ENCODE results near the gene ZNF185. TPM values are rescaled to one million over a fixed set of nuclear protein-coding genes. Genes with fewer than 3 reads are reported as not detected.
A peak's percentile ranks its signal among the peaks of the same experiment; 100 is the strongest.

ZNF185 gene
- total RNA-seq, 1 experiment from 2014 or later, result 4.0 TPM

DNA sequence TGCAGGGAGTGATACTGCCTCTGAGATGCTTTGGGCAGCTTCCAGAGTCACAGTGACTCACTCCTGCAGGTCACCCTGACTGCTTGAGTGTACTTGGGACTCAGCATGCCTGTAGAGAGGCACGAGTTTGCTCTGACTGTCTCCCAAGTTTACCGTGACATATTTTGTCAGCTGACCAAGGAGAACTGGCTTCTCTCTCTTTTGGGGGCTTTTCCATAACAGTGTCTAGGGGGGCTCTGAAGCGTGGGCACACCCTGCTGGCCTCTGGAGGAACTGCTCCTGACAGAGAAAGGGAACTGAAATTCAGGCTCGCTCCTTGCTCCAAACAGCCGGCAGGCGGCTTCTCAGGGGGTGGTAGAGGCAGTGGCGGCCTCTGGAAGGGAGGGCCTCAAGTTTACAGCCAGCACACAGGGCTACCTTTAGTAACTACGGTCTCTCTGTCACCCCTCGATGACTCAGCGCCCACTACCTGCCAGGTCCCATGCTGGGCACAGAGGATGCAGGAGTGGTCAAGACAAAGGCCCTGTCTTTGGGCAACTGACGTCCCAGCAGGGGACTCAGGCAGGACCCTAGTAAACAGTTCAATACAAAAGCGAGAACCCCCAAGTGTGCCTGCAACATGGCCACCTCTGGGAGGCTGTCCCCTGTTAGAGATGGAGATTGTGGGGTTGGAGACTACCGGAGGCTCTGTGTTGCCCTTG, 17.8 kb downstream of the ZNF185 start:
- DNase-seq (ENCODE audit: low spot score), result peak; percentile 34

- DNase-seq (ENCODE audit: low spot score), result no peak
Observed at GRCh38 chrX:152917656-152918579, 20.1 kb downstream of the ZNF185 start.

- DNase-seq (ENCODE audit: low spot score), result no peak
Observed at GRCh38 chrX:152918707-152919106, 20.8 kb downstream of the ZNF185 start.

GRCh38 chrX:152923599-152923998, 25.7 kb downstream of the ZNF185 start:
- DNase-seq (ENCODE audit: low spot score), result no peak

DNA sequence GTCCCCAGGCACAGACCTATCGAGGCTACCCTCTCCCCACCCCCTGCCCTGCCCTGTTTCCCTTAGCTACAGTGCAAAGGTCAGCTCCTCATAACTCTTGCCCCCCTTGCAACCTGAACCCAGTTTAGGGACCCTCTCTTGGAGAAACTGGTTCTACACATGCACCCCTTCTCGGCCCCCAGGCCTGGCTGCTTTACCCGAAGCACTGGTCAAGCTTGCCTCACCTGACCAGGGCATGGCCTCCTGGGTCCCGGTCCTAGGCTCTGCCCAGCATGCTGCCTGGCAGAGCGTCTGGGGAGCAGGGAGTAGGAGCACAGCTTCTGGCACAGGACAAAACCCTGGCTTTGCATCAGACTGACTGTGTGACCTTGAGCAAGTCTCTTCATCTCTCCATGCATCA, 28.0 kb downstream of the ZNF185 start:
- no peak for DNase-seq (ENCODE audit: low spot score)

GRCh38 chrX:152926279-152926678, 28.4 kb downstream of the ZNF185 start:
- peak; percentile 89 for DNase-seq (ENCODE audit: low spot score)

- no peak for DNase-seq (ENCODE audit: low spot score)
Observed at GRCh38 chrX:152926923-152927322, 29.1 kb downstream of the ZNF185 start.

GRCh38 chrX:152927858-152928760, 30.2 kb downstream of the ZNF185 start:
- no peak for DNase-seq (ENCODE audit: low spot score)

GRCh38 chrX:152928761-152929400, 31.0 kb downstream of the ZNF185 start:
- DNase-seq (ENCODE audit: low spot score), result no peak

DNA sequence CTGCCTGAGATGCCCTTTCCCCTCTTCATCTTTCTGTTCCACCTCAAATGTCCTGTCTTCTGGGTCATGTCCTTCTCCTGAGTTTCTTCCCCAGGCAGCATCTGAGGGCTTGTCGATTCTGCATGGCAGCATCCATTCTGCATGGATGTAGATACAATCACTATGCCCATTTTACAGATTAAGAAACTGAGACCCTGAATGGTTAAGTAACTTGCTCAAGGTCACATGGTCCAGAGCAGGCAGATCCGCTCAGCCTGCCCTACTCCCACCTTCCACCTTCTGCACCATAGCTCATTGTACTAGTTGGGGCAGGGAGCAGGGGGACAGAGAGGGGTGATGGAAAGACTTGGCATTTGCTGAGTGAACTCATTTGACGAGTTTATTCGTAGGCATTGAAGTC, 32.0 kb downstream of the ZNF185 start:
- DNase-seq (ENCODE audit: low spot score), result no peak

GRCh38 chrX:152930516-152930915, 32.6 kb downstream of the ZNF185 start:
- no peak for DNase-seq (ENCODE audit: low spot score)

GRCh38 chrX:152932144-152932543, 34.3 kb downstream of the ZNF185 start:
- no peak for DNase-seq (ENCODE audit: low spot score)

GRCh38 chrX:152932598-152933175, 34.8 kb downstream of the ZNF185 start:
- DNase-seq (ENCODE audit: low spot score), result no peak

- no peak for DNase-seq (ENCODE audit: low spot score)
Observed at GRCh38 chrX:152936306-152936705, 38.4 kb downstream of the ZNF185 start.

DNA sequence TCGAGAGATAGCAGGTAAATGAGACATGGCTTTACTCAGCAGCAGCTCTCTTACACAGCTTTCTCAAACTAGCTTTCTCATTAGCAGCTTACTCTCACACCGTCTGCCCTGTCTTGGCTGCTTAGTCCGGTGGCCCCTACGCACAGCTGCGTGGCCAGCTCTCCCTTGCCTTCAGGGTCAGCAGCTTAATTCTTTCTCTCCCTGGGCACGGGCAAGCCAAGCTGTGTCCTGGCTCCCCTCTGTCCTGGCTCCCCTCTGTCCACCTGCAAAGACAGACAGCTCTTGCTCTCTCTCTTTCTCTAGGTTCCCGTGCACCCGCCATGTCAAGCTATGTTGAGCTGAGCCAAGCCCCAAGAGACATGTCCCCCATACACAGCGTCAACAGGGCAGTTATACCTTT, 39.4 kb downstream of the ZNF185 start:
- DNase-seq (ENCODE audit: low spot score), result no peak

DNA sequence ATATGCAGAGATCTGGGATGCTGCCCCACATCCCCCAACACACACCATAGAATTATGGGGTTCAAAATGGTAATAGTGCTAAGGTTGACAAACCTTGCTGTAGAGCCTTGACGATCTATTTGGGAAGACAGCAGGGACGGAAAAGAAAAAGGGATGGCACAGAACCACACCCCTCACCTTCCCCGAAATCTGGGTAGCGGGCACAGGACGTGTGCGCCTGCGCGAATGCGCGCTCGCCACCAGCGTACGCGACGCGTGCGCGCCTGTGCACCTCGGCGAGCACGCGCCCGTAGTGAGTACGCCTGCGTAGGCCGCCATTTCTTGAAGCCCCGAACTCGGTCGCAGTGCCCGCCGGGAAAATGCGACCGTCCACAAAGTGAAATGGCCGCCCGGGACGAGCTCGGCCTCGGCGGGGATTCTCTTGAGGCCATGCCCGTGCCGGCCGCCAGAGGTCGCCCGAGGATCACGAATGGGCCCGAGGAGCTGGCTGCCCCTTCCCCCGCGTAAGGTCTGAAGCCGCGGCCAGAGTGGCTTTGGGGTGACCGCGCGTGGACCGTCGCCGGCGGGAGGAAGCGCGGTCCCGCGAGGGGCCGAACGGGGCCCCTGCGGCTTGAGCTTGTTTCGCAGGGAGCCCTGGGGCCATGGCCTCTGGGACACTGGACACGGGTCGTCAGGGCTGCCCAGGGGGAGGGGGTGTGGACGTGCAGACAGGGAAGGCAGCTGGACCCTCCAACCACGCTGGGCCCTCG, 43.6 kb downstream of the ZNF185 start:
- peak; percentile 94 for DNase-seq (ENCODE audit: low spot score)

DNA sequence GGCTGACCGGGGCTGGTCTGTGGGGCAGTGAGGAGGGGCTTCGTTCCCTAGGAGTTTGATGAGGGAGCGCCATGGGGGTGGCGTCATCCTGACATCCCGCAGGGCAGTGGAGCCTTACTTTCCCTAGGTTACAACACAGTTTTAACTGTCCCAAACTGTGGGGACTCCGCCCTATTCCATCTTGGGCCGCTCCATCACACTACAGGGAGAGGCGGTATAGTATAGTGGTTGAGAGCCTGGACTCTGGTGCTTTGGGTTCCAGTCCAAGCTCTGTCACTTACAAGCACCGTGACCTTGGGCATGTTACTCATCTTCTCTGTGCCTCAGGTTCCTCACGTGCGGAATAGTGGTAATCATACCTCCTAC, 44.2 kb downstream of the ZNF185 start:
- DNase-seq (ENCODE audit: low spot score), result no peak

- DNase-seq (ENCODE audit: low spot score), result no peak
Observed at GRCh38 chrX:152943826-152944225, 46.0 kb downstream of the ZNF185 start.

DNA sequence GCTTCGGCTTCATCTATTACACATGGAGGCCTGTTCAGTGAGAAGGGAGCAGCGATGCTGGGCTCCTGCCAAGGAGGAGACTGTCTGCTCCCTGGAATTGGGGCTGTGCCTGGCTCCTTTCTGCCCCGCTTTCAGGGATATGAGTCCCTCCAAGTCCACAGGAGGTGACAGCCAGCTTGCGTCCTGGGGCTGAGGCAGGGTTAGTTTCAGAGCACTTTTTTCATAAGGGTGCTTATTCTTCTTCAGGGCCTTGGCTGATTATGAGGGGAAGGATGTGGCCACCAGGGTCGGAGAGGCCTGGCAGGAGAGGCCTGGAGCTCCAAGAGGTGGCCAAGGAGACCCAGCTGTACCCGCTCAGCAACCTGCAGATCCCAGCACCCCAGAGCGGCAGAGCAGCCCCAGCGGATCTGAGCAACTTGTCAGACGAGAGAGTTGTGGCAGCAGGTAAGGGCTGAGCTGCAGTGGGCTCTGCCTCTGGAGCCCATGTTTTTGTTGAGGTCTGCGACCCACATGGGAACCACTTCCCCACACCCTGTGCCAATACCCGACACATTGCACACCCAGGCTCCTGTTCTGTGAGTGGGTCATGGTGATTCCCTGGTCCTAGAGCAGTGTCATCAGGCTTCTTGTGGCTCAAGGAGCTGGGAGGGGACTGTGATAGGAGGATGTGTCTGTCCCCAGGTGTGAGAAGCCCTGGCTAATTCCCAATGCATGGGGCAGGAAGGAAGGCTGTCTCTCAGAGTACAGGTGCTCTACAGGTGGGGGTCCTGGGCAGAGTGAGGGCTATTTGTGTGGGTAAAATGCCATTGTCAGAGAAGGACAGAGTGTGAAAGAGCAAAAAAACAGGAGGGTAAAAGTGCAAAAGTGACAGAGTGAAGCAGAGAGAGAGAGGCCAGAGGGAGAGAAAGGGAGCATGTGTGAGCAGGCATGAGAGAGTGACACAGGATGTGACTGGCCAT, 47.4 kb downstream of the ZNF185 start:
- no peak for DNase-seq (ENCODE audit: low spot score)
